Activated CD4-positive, alpha-beta T cell treated with anti-CD3 and anti-CD28 coated beads, Interleukin-2, amount 50 U/mL, for 4 hours (primary cell): ENCODE measurements around the gene LRMDA.

ENCODE experiments used
- DNase-seq, 2 experiments: peaks; one replicate each; pipeline ENCODE4 v3.0.0-alpha.2; 2020

The LRMDA gene

GRCh38 chr10:75402486-75403143 is 28.8 kb upstream of the LRMDA start:
- DNase-seq: no peak

- DNase-seq: no peak
Observed at GRCh38 chr10:75403144-75403938, 28.1 kb upstream of the LRMDA start.

GRCh38 chr10:75403939-75404814 is 27.2 kb upstream of the LRMDA start:
- DNase-seq: no peak

- no peak for DNase-seq
Observed at GRCh38 chr10:75404815-75405597, 26.4 kb upstream of the LRMDA start.

- no peak for DNase-seq
Observed at GRCh38 chr10:75405598-75406461, 25.6 kb upstream of the LRMDA start.

GRCh38 chr10:75406462-75407223 is 24.8 kb upstream of the LRMDA start:
- no peak for DNase-seq

GRCh38 chr10:75407224-75407712 is 24.2 kb upstream of the LRMDA start:
- no peak for DNase-seq

GRCh38 chr10:75407713-75408508 is 23.5 kb upstream of the LRMDA start:
- DNase-seq: no peak

GRCh38 chr10:75408509-75408875 is 22.9 kb upstream of the LRMDA start:
- no peak for DNase-seq

GRCh38 chr10:75408911-75409885 is 22.2 kb upstream of the LRMDA start:
- no peak for DNase-seq

GRCh38 chr10:75410132-75411005 is 21.1 kb upstream of the LRMDA start:
- DNase-seq: no peak

GRCh38 chr10:75414527-75414926 is 16.9 kb upstream of the LRMDA start:
- DNase-seq: no peak

- DNase-seq: no peak
Observed at GRCh38 chr10:75417522-75417927, 13.9 kb upstream of the LRMDA start.

- DNase-seq: no peak
Observed at GRCh38 chr10:75418293-75418692, 13.1 kb upstream of the LRMDA start.

- DNase-seq: no peak
Observed at GRCh38 chr10:75418712-75419111, 12.7 kb upstream of the LRMDA start.

- DNase-seq: no peak
Observed at GRCh38 chr10:75422913-75423312, 8.5 kb upstream of the LRMDA start.

GRCh38 chr10:75424571-75424970 is 6.9 kb upstream of the LRMDA start:
- DNase-seq: no peak
